IPS-NIHi7 (cell line): Measurements from ENCODE around the gene HS1BP3.

Source experiments
- DNase-seq: peaks from one replicate; pipeline ENCODE4 v3.0.0; 2012; ENCODE audit warnings: mixed read lengths; ENCODE audit errors: extremely low spot score

The HS1BP3 gene

GRCh38 chr2:20629581-20630171, 21.2 kb downstream of the HS1BP3 start:
- DNase-seq = no peak

GRCh38 chr2:20629181-20629580, 21.7 kb downstream of the HS1BP3 start:
- DNase-seq = no peak

- DNase-seq = no peak
Measured at GRCh38 chr2:20627712-20628380, 23.1 kb downstream of the HS1BP3 start.

- no peak for DNase-seq
Measured at GRCh38 chr2:20626698-20627513, 24.0 kb downstream of the HS1BP3 start.

GRCh38 chr2:20626392-20626697, 24.6 kb downstream of the HS1BP3 start:
- DNase-seq = no peak

- DNase-seq = no peak
Measured at GRCh38 chr2:20625491-20626391, 25.2 kb downstream of the HS1BP3 start.

- DNase-seq = no peak
Measured at GRCh38 chr2:20624884-20625485, 25.9 kb downstream of the HS1BP3 start.

- no peak for DNase-seq
Measured at GRCh38 chr2:20624156-20624883, 26.6 kb downstream of the HS1BP3 start.

- no peak for DNase-seq
Measured at GRCh38 chr2:20623741-20624155, 27.1 kb downstream of the HS1BP3 start.

- DNase-seq = no peak
Measured at GRCh38 chr2:20623241-20623640, 27.7 kb downstream of the HS1BP3 start.

GRCh38 chr2:20622731-20623130, 28.2 kb downstream of the HS1BP3 start:
- DNase-seq = no peak

GRCh38 chr2:20622296-20622686, 28.6 kb downstream of the HS1BP3 start:
- DNase-seq = no peak

GRCh38 chr2:20621366-20622295, 29.3 kb downstream of the HS1BP3 start:
- DNase-seq = no peak

GRCh38 chr2:20620696-20621365, 30.1 kb downstream of the HS1BP3 start:
- no peak for DNase-seq

- DNase-seq = no peak
Measured at GRCh38 chr2:20620271-20620681, 30.6 kb downstream of the HS1BP3 start.

GRCh38 chr2:20619624-20620024, 31.3 kb downstream of the HS1BP3 start:
- DNase-seq = no peak

GRCh38 chr2:20618886-20619521, 31.9 kb downstream of the HS1BP3 start:
- DNase-seq = no peak

GRCh38 chr2:20618468-20618885, 32.4 kb downstream of the HS1BP3 start:
- no peak for DNase-seq
